SK-N-SH (cell line): ENCODE data around the gene IGDCC3.

Experiments
- FOXJ3 ChIP-seq: sonication (generic); formaldehyde crosslinking; IDR thresholded peaks from 2 replicates; pipeline ENCODE4 v1.5.1; 2020; ENCODE audit warnings: mild to moderate bottlenecking, missing genetic modification reagents
- GABPA ChIP-seq: IDR thresholded peaks from 2 replicates; pipeline ENCODE4 v1.4.0; 2012; ENCODE audit warnings: low read depth, mild to moderate bottlenecking
- RAD21 ChIP-seq: IDR thresholded peaks from 2 replicates; pipeline ENCODE4 v1.6.1; 2012; ENCODE audit warnings: mild to moderate bottlenecking, low read length
- TF ChIP-seq, protein P1 (sequence below): fragments of 200-600 bp; sonication (generic); IDR thresholded peaks from 2 replicates; pipeline ENCODE4 v1.6.1; 2017; ENCODE audit warnings: antibody characterized with exemption, mild to moderate bottlenecking, moderate library complexity
- TF ChIP-seq, protein P2 (sequence below): IDR thresholded peaks from 2 replicates; pipeline ENCODE4 v1.4.0; 2012; ENCODE audit warnings: low read depth

GRCh38 chr15:65400760-65401610 is 23.2 kb upstream of the IGDCC3 start:
- TF ChIP-seq, protein P1, sequence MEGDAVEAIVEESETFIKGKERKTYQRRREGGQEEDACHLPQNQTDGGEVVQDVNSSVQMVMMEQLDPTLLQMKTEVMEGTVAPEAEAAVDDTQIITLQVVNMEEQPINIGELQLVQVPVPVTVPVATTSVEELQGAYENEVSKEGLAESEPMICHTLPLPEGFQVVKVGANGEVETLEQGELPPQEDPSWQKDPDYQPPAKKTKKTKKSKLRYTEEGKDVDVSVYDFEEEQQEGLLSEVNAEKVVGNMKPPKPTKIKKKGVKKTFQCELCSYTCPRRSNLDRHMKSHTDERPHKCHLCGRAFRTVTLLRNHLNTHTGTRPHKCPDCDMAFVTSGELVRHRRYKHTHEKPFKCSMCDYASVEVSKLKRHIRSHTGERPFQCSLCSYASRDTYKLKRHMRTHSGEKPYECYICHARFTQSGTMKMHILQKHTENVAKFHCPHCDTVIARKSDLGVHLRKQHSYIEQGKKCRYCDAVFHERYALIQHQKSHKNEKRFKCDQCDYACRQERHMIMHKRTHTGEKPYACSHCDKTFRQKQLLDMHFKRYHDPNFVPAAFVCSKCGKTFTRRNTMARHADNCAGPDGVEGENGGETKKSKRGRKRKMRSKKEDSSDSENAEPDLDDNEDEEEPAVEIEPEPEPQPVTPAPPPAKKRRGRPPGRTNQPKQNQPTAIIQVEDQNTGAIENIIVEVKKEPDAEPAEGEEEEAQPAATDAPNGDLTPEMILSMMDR = peak; percentile 75
- TF ChIP-seq GABPA (no peak), RAD21 (peak; percentile 80), FOXJ3 (CRISPR knock-in tag) (no peak)
- TF ChIP-seq, protein P2, sequence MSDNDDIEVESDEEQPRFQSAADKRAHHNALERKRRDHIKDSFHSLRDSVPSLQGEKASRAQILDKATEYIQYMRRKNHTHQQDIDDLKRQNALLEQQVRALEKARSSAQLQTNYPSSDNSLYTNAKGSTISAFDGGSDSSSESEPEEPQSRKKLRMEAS = no peak
